GM21526 (cell line): Measurements from ENCODE around the gene TALDO1.

Source experiments
- ATAC-seq: cut with Tn5 transposase; IDR thresholded peaks from one replicate; pipeline ENCODE4 v1.9.1; 2021; ENCODE audit warnings: moderate library complexity; ENCODE audit not compliant: unreplicated experiment, low FRiP score

Gene TALDO1

DNA sequence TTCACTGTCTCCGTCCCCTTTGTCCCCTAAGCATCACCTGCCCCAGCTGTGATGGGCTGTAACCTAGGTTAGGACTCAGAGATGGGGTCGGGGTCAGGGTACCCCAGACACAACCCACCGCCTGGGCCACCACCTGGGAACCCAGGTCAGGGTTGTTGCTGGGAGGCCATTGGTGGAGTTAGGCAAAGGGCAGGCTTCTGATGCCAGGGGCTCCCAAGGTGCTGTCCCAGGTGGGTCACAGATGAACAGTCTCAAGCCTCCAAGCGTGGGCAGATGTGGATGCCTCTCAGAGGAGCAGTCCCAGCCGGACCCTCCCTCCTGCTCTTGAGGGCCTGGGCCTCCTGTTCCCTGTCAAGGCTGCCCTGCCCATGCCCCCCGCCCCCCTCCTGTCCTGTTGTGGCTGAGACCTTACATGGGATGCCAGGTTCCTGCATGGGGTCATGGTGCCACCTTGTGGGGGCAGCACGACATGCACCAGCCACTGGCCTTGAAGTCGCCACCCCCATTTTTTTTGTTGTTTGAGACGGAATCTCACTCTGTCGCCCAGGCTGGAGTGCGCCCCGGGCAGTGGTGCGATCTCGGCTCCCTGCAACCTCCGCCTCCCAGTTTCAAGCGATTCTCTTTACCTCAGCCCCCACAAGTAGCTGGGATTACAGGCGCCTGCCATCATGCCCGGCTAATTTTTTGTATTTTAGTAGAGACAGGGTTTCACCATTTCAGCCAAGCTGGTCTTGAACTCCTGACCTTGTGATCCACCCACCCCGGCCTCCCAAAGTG is 17.9 kb downstream of the TALDO1 start:
- no peak for ATAC-seq

DNA sequence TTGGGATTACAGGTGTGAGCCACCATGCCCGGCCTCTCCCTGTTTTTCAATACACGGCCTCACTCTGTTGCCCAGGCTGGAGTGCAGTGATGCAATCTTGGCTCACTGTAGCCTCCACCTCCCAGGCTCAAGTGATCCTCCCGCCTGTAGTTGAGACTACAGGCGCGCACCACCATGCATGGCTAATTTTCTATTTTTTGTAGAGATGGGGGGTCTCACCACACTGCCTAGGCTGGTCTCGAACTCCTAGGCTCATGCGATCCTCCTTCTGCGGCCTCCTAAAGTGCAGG is 18.5 kb downstream of the TALDO1 start:
- ATAC-seq, result no peak

DNA sequence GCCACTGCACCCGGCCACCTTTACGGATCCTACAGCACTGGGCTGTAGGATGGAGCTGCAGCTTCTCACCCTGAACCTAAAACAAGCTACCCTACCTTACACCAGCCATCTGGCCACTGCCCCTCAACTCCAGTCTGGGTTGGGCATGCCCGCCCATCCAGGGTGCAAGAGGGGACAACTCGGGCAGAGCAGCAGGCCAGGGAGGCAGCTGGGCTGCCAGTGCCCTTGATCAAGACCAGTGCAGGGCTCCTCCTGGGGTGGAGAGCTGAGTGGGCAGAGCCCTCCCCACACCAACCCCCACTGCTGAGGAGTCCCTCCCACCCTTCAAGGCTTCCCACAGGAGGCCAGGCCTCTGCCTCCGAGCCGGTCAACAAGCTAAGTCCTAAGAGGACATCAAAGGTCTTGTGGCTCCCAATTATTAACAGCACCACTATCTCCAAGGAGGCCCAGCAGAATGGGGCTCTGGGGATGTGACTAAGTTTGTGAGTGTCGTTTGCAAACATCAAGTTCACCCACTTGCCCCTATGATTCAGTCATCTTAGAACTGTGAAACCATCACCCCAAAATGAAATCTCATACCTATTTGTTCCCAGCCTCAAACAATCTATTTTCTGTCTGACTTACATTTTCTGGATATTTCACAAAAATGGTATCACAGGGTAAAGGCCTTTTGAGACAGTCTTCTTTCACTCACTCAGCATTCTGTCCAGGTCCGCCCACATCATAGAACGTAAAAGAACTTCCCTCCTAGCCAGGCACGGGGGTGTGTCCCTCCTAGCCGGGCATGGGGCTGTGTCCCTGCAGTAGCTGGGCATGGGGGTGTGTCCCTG is 19.1 kb downstream of the TALDO1 start:
- ATAC-seq, result no peak

DNA sequence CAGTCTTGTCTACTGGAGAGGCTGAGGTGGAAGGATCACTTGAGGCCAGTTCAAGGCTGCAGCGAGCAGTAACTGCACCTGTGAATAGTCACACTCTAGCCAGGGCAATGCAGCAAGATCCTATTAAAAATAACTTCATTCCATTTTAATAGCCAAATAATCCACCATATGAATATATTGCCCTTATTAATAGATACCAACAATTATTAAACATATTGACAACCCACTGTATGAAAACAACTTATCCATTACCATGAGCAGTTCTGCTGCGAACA is 19.6 kb downstream of the TALDO1 start:
- ATAC-seq, result no peak

DNA sequence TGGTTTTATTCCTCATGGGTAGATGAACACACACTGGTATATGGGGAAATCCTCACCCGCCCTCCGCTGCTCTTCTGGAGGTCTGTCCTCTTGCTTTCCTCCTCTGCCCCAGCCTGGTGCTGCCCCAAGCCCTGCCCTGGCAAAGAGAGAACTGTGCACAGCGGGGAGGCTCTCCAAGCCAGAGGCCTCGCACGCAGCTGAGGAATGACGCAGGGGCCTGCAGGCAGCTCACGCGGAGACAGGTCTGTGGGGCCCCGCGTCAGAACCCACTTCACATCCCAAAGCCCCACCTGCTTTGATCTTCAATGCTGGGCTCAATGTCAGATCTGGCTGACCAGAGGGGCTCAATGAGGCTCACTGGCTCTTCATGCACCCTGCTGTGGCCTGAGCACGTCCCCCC is 20.0 kb downstream of the TALDO1 start:
- no peak for ATAC-seq

DNA sequence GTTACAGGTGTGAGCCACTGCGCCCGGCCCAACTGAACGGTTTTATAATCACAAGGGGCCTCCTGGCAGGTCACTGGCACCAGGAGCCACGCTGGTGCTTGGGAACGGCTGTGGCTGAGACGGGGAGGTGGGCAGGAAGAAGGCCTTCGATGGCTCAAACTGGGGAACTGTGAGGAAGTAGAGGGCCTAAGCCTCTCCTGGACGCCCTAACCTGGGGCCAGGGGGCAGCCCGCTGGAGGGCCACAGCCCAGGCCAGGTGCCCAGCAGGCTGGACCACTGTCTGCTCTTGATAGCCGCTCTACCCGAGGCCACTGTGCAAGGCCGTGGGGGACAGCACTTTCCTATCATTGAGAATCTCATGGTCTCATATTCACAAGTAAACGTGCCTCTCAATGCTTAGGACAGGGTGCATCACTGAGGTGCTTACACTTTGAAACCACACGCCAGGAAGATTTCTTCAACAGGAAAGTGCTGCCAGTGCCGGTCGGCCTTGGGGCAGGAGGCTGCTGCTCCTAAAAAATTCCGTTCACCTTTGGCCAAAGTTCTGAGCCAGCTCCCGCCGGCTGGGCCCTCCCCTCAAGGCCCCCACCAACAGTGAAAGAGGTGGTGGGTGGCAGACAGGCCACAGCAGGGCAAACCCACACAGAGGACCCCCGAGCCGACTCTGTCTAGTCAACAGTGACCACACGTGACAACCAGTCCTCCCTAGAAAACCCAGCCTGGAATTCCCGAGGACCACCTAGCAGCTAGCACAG is 22.8 kb downstream of the TALDO1 start:
- ATAC-seq, result no peak

DNA sequence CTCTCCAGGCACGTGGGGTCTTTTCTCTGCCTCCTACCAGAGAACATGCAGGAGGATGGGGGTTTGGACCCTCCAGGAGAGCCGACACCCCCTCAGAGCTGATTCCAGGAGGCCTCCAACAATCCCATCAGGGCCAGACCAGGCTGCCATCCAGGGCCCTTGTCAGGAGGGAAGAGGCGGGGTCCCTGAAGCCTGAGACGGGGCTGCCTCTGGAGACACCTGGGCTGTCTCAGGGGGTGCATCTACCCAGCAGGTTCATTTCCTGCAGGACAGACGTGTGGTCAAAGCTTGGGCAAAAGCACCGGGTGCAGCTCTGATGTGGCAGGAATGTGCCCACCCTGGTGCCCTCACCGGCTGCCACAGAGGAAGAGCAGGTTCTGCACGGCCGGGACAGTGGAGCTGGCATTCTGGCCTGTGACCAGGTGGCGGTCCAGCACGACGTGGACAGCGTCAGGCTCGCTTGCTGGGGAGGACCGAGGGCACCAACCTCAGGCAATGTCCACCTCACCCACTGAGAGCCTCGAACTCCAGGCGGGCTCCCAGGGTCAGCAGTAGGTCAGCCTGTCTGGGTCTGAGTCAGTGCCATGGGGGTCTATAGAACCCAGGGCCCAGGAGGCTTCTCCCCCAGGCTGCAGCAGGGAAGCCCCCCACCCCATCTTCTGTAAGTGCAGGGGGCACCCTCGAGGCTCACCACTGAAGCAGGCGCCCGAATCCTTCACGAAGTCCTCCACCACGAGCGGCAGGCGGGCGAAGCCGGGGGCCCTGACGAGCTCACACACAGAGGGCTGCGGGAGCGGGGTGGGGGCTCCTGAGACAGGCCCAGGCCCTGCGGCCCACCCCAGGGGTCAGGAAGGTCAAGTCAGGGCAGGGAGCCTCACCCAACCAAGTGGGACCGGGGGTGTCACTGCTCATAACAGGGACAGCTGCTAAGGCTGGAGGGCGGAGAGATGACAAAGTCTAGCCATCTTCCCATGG is 23.7 kb downstream of the TALDO1 start:
- ATAC-seq, result no peak

DNA sequence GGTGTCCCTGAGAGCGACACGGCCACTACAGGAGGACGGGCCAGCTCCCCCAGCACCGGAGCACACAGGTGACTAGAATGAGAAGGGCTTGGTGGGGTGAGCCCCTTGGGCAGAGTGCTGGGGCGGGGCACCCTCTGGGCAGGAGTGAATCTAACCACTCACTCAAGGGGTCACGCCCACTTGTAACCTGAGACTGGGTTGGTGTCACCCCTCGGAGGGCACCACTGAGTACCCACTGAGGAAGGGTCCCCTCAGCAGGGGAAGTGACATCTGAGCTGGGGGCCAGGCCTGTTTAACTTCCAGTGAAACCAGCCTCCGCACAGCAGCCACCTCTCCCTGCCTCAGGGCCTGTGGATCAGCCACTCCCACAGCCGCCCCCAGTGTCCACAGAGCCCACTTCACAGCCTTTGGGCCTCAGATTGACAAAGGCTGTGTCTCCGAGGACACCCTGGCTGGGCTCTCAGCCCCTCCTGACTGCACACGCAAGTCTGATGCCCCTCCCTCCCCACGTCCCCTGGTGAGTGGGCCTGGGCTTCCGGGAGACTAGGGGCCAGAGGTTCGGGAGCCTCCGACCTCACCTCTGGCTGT is 24.4 kb downstream of the TALDO1 start:
- no peak for ATAC-seq

DNA sequence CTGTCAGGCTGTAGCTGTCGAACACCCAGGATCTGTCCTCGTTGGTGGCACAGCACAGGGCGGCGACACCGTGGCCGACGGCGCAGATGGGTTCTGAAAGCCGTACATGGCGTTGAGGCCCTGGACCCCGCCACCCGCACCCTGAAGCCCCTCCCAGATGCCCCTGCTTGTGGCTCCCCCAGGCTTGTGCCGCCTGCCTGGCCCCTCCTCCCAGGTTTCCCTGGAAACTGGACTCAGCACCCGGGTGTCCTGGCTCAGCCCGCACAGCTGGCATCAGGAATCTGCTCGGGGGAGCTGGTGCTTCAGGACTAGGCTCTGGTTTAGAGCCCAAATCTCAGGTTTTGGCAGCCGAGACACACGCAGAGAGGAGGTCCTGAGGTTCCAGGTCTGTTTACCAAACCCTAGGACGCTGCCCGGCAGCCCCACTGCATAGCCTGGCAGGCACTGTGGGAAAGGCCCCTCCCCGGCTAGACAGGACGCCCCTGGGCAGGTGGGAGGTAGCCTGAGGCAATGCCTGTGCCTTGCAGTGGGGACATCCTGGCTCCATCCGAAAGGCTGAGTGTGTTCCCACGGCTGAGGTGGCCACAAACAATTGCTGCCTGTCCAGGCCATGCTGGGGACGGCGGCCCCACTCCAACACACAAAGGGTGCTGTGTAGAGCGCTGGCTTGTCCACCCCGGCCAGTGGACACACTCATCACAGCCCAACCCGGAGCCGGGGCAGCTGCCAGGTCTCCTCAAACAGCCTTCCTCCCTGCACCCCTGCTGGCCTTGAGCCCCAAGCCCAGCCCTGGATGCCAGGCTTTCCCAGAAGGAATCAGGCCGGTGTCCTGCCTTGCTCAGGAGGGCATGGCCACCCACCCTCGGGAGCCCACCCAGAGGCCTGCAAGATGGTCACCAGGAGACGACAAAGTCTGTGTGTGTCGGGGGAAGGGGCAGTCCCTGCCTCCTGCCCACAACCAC is 25.4 kb downstream of the TALDO1 start:
- no peak for ATAC-seq

DNA sequence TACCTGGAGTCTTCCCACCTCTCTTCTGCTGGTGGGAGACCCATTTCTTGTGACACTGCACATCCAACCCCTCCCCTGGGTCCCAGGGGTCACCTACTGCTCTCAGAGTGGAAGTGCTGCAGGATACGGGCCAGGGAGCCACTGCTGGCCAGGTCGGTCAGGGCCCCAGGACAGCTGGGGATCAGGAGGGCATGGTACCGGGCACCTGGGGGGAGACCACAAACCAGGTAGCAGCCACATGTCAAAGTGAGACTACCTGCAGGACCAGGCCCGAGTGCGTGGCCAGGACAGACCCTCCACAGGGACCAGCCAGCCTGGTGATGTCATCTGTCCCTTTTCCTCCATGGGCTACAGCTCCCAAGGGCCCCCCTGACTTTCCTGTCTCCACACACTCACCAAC is 26.2 kb downstream of the TALDO1 start:
- no peak for ATAC-seq

DNA sequence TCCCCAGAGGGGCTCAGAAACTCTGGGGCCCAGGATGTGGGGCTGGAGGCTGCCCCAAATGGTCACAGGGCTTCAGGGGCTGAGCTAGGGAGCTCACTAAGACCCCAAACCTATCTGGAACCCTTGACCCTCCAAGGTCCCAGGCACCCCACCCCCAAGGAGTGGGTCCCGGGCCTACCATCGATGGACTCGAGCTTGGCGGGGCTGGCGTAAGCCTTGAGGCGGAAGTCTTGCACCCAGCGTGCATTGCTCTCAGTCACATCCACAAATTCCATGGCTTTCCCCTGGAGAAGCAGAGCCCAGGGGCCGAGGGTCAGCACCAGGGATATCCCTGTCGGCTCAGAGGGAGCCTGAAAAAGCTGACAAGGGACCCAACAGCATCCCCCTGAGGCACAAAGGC is 26.6 kb downstream of the TALDO1 start:
- no peak for ATAC-seq

DNA sequence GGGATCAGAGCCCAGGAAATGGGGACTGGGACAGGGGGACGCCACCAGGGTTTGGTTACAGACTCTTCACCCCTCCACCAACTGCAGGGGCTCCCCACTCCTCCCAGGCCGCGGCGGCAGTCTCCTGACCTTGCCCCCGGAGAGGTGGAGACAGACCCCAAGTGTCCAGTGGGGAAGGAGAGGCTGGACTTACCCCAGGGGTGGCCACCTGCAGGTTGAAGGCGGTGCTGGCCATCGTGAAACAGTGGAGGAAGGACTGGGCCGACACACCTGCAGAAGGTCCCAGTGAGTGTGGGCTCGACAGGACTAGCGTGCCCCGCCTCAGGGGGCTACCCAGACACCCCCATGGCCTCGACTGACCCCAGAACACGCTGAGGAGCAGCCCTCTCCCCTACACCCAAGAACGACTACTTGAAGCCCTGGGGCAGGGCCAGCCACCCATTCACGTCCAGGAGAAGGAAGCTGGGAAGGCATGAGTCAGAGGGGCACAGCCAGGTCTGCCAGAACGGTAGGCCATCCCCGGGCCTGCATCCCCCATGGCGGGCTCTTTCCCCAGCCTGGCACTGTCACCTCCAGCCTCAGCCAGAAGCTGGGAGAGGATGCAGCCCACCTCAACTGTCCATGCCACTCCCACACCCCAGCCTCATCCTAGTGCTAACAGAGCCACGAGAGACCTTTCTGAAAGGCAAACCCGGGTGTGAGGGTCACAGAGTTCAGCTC is 27.8 kb downstream of the TALDO1 start:
- ATAC-seq, result no peak

DNA sequence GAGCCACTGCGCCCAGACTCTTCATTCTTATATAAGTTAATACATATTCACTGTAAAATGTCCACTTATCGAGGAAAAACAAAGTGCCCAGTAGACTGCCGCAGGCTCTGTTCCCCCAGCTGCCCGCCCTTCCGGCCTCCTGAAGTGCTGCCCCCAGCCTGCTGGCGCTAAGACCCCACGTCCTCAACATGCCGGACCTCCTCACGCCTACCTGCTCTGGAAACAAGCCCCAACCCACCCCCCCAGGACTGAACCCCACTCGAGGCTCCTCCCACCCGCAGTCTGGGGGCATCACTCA is 28.9 kb downstream of the TALDO1 start:
- no peak for ATAC-seq

DNA sequence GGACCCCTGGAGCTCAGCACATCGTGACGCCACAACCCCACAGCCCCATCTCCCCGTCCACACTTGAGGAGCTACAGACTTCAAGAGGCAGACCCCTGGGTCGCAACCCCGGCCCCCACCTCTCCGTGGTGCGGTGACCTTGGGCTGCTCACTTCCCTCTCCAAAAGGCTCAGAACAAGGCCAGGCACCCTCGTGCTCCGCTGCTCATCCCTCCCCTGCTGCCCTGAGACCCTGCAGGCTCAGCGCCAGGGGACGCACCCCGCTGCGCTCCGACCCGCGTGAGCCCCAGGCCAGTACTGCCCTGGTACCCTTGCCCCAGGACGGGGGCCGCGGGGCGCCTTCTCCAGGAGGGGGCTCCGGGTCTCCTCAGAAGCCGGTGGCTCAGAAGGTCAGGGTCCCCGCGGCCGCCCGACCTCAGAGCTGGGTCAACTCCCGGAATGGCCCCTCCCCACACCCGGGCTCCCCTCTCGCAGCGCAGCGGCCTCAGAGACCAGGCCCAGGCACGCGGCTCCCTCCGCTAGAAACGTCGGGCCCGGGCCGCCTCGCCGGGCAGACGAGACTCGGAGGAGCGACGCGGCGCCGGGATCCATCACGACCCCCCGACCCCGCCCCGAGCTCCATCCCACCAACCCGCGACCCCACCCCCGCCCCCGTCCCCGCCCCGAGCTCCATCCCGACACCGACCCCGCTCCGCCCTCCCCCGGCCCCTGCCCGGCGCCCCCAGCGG is 29.5 kb downstream of the TALDO1 start:
- ATAC-seq, result peak; percentile 18

DNA sequence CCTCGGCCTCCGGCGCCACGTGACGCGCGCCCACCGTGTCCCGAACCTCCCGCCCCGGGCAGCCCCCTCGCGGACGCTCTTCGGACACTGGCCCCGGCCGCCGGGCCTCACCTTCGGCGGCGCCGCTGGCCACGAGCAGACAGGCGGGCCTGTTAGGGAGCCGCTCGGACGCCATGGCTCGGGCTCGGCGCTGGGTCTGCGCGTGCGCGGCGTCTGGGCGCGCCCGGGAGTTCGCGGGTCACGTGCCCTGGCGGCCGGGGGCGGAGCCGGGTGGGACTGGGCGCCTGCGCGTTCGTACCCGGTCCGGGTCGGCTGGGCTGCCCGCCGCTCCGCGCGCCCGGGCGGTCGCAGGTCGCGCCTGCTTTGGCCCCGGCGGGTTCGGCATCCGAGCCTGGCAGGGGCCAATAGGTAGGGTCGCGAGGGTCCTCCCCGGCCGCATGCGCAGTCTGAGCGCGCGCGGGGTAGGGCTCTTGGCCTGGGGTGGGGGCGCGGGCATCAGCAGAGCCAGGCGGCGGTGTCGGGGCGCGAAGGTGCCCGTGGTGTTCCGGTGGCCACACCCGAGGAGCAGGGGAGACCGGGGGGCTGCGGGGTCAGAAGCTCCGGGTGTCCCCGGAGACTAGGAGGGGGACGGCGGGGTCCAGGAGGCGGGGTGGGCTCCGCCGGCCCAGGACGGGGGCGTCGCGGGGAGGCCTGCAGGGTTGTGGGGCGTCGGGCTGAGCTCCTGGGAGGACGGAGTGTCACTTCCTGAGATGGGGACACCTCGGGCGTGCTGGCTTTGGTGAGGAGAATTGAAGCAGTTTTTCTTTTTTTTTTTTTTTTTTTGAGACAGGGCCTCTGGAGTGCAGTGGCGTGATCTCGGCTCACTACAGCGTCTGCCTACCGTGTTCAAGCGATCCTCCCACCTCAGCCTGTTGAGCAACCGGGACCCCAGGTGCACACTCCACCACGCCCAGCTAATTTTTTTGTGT is 30.3 kb downstream of the TALDO1 start, which contains the start of gene GATD1:
Gene GATD1 (minus strand): TSS at position 200 of the 968 bp plus-strand sequence. CDS start 25 bp downstream, at position 175.
- ATAC-seq, result peak; percentile 56
